Natural killer cell (primary cell): ENCODE results near the gene APEX1. TPM values are rescaled to one million over a fixed set of nuclear protein-coding genes. Genes with fewer than 3 reads are reported as not detected.

Source experiments
- ATAC-seq, 3 donors: fragments of 150-1000 bp in 2 of 3; fragments of 200-7000 bp in 1 of 3; cut with Tn5 transposase; 1 replicate in 1 of 3; 2 replicates in 2 of 3; pipeline ENCODE4 v1.10.0; 2021; ENCODE audit warnings: mild to moderate bottlenecking in 2 of 3, moderate library complexity in 2 of 3
- DNase-seq, 2 donors: peaks; one replicate each; pipeline versions ENCODE4 v3.0.0 to v3.0.0-alpha.2; 2013 to 2021; ENCODE audit warnings: mixed read lengths in 1 of 2
- H3K27ac ChIP-seq: one replicate; pipeline ENCODE4 v1.5.1; 2013; ENCODE audit warnings: mild to moderate bottlenecking, low read length
- H3K27me3 ChIP-seq: one replicate; pipeline ENCODE4 v1.6.1; 2013; ENCODE audit warnings: low read length; ENCODE audit not compliant: control insufficient read depth, insufficient read depth
- H3K36me3 ChIP-seq: one replicate; pipeline ENCODE4 v1.6.1; 2013; ENCODE audit warnings: low read length; ENCODE audit not compliant: control insufficient read depth, insufficient read depth
- H3K4me1 ChIP-seq: one replicate; pipeline ENCODE4 v1.6.1; 2013; ENCODE audit warnings: low read length; ENCODE audit not compliant: control insufficient read depth, insufficient read depth
- H3K4me3 ChIP-seq: one replicate; pipeline ENCODE4 v1.5.1; 2013; ENCODE audit warnings: low read length
- H3K9me3 ChIP-seq: one replicate; pipeline ENCODE4 v1.6.1; 2013; ENCODE audit warnings: low read length; ENCODE audit not compliant: control insufficient read depth, insufficient read depth
- H3K27ac Mint-ChIP-seq, 2 donors: one replicate each; pipeline ENCODE4 v1.8.0; 2022; ENCODE audit warnings: mild to moderate bottlenecking in 2 of 2, mixed read lengths in 2 of 2, moderate library complexity in 1 of 2
- H3K27me3 Mint-ChIP-seq, 2 donors: one replicate each; pipeline ENCODE4 v1.8.0; 2022; ENCODE audit warnings: low read depth in 2 of 2, mixed read lengths in 2 of 2
- H3K36me3 Mint-ChIP-seq: one replicate; pipeline ENCODE4 v1.8.0; 2022; ENCODE audit warnings: mixed read lengths
- H3K4me1 Mint-ChIP-seq, 2 donors: one replicate each; pipeline ENCODE4 v1.8.0; 2022; ENCODE audit warnings: mixed read lengths in 2 of 2
- H3K4me3 Mint-ChIP-seq: one replicate; pipeline ENCODE4 v1.8.0; 2022; ENCODE audit warnings: mild to moderate bottlenecking, moderate library complexity, mixed read lengths
- H3K9me3 Mint-ChIP-seq, 2 donors: one replicate each; pipeline ENCODE4 v1.8.0; 2022; ENCODE audit warnings: mixed read lengths in 2 of 2
- CTCF ChIP-seq: fragments of 200-600 bp; IDR thresholded peaks from one replicate; pipeline ENCODE4 v1.8.0; 2022; ENCODE audit warnings: antibody characterized with exemption
- WGBS: methylation state at CpG from one replicate; pipeline ENCODE4 v1.1.7; 2013; ENCODE audit warnings: missing lambda C conversion rate; ENCODE audit not compliant: insufficient coverage; 5-methylcytosine and 5-hydroxymethylcytosine counted together
- intact Hi-C: fragments of 100-400 bp; cut with micrococcal nuclease; formaldehyde crosslinking; loops from one replicate; pipeline ENCODE4 v1.14.2; 2022
- total RNA-seq, 4 donors: library from RNA; stranded (reverse); fragments of 120-200 nt in 1 of 4; gene quantifications; one replicate each; pipeline versions ENCODE4 v1.2.3 to v1.2.4, GENCODE V29; 2013 to 2022

Gene APEX1
- total RNA-seq, 3 donors from 2014 or later (not counting 1 experiment from before 2014, with no cell fraction given): 66.0 to 77.6 (median 74.9) TPM

DNA sequence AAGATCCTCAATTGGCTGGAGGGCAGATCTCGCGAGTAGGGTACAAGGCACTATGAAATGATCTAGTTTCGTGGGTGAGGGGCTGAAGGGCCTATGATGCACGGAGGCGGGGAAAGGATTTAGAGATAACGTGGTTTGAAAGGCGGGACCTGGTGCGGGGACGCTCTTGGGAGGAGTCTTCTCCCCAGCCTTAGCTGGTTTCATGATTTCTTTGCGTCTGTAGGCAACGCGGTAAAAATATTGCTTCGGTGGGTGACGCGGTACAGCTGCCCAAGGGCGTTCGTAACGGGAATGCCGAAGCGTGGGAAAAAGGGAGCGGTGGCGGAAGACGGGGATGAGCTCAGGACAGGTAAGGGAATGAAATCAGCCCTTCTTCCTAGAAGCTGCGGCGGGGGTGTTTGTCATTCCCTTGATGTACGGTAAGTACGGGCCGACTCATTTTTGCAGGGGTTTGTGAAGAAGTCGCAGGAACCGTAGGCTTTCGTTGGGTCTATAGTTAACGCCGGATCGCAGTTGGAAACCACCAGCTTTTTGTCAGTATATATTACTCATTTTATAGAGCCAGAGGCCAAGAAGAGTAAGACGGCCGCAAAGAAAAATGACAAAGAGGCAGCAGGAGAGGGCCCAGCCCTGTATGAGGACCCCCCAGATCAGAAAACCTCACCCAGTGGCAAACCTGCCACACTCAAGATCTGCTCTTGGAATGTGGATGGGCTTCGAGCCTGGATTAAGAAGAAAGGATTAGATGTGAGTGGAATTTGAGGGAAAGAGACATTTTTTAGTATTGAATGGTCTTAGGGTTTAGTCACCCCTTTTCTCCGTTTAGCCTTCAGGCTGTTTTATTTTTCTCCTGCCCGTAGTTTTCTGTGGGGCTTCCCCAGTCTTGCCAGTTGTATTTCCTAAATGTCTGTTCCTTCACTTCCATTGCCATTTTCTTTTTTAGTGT, 602 bp downstream of the APEX1 start:
- Mint-ChIP-seq H3K4me1 (peaks cover 11 to 32% of the 10 kb centered on the region in 2 donors), H3K36me3 (peaks cover 7% of the 10 kb centered on the region), H3K9me3 (no peaks in the 10 kb centered on the region), H3K27me3 (no peaks in the 10 kb centered on the region), H3K27ac (no peak overlapping the region), H3K4me3 (no peak overlapping the region)
- Histone ChIP-seq H3K27ac (peak overlapping the region; percentile 89), H3K4me1 (peaks cover 36% of the 10 kb centered on the region), H3K4me3 (peak overlapping the region; percentile 79), H3K27me3 (no peaks in the 10 kb centered on the region), H3K36me3 (peaks cover 48% of the 10 kb centered on the region), H3K9me3 (no peaks in the 10 kb centered on the region)
- ATAC-seq (peak; percentile 60 to 84 (median 62)), DNase-seq (peak in 1 of 2 donors; percentile 90)
- intact Hi-C loops: loop anchor here (1.0 to 2.0 kb wide), 5 partner anchors 13 to 227 kb away; partner anchors contain the start of genes PARP2, PNP and TEP1
- WGBS: under 1% methylated on average over 38 of the region's 39 CpGs
- TF ChIP-seq CTCF: no peak

DNA sequence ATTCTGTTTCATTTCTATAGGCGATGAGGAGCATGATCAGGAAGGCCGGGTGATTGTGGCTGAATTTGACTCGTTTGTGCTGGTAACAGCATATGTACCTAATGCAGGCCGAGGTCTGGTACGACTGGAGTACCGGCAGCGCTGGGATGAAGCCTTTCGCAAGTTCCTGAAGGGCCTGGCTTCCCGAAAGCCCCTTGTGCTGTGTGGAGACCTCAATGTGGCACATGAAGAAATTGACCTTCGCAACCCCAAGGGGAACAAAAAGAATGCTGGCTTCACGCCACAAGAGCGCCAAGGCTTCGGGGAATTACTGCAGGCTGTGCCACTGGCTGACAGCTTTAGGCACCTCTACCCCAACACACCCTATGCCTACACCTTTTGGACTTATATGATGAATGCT, 1.9 kb downstream of the APEX1 start:
- no peak for DNase-seq
- H3K27me3 ChIP-seq: no peaks in the 10 kb centered on the region
- Mint-ChIP-seq H3K4me1 (peaks cover 21 to 40% of the 10 kb centered on the region in 2 donors), H3K27ac (no peak overlapping the region), H3K9me3 (no peaks in the 10 kb centered on the region), H3K36me3 (peaks cover 7% of the 10 kb centered on the region), H3K4me3 (no peak overlapping the region), H3K27me3 (no peaks in the 10 kb centered on the region)
- intact Hi-C loops: no loop called here
- H3K36me3 ChIP-seq: peaks cover 40% of the 10 kb centered on the region
- no peak for ATAC-seq
- no peak for TF ChIP-seq CTCF
- no peak overlapping the region for H3K4me3 ChIP-seq
- 92% methylated on average over 13 of the region's 13 CpGs for WGBS
- H3K9me3 ChIP-seq: no peaks in the 10 kb centered on the region
- H3K4me1 ChIP-seq: peaks cover 43% of the 10 kb centered on the region
- H3K27ac ChIP-seq: no peak overlapping the region

GRCh38 chr14:20458031-20458789, 3.2 kb downstream of the APEX1 start:
- ATAC-seq (no peak), DNase-seq (no peak)
- Mint-ChIP-seq H3K27me3 (no peaks in the 10 kb centered on the region), H3K4me3 (no peak overlapping the region), H3K27ac (peak overlapping the region in 1 of 2 donors; percentile 94), H3K4me1 (peaks cover 26 to 33% of the 10 kb centered on the region in 2 donors), H3K36me3 (peaks cover 7% of the 10 kb centered on the region), H3K9me3 (no peaks in the 10 kb centered on the region)
- no peaks in the 10 kb centered on the region for H3K9me3 ChIP-seq
- H3K27me3 ChIP-seq: no peaks in the 10 kb centered on the region
- no peak overlapping the region for H3K4me3 ChIP-seq
- WGBS: 79% methylated on average over 7 of the region's 8 CpGs
- TF ChIP-seq CTCF: no peak
- peaks cover 36% of the 10 kb centered on the region for H3K36me3 ChIP-seq
- intact Hi-C loops: no loop called here
- peaks cover 46% of the 10 kb centered on the region for H3K4me1 ChIP-seq
- H3K27ac ChIP-seq: no peak overlapping the region
